T-helper 17 cell (primary cell): ENCODE results near the gene THOC2. TPM values are rescaled to one million over a fixed set of nuclear protein-coding genes. Genes with fewer than 3 reads are reported as not detected.
A peak's percentile ranks its signal among the peaks of the same experiment; 100 is the strongest.
"Not testable (repeated sequence)": the region's sequence is repeated elsewhere in the genome, so short reads cannot be mapped to it uniquely, and the experiment has no call there.

Experiments used
- ATAC-seq: fragments of 150-1000 bp; cut with Tn5 transposase; 2 replicates; pipeline ENCODE4 v1.10.0; 2021; ENCODE audit warnings: mild to moderate bottlenecking, moderate library complexity
- DNase-seq, 3 donors: peaks; one replicate each; pipeline versions ENCODE4 v3.0.0 to v3.0.0-alpha.2; 2020 to 2021
- H3K9me3 ChIP-seq: one replicate; pipeline ENCODE4 v1.7.0; 2013; ENCODE audit warnings: low read length, mild to moderate bottlenecking; ENCODE audit not compliant: control insufficient read depth, poor library complexity, severe bottlenecking
- H3K27ac Mint-ChIP-seq: one replicate; pipeline ENCODE4 v1.8.0; 2022; ENCODE audit warnings: mild to moderate bottlenecking, moderate library complexity, mixed read lengths
- H3K27me3 Mint-ChIP-seq: one replicate; pipeline ENCODE4 v1.8.0; 2022; ENCODE audit warnings: mixed read lengths
- H3K36me3 Mint-ChIP-seq: one replicate; pipeline ENCODE4 v1.8.0; 2022; ENCODE audit warnings: low read depth, mixed read lengths
- H3K4me1 Mint-ChIP-seq: one replicate; pipeline ENCODE4 v1.8.0; 2022; ENCODE audit warnings: mild to moderate bottlenecking, mixed read lengths
- H3K4me3 Mint-ChIP-seq: one replicate; pipeline ENCODE4 v1.8.0; 2022; ENCODE audit warnings: mild to moderate bottlenecking, moderate library complexity, mixed read lengths
- total RNA-seq, 4 donors: library from RNA in 2 of 4; stranded (reverse) in 2 of 4; gene quantifications; one replicate each; pipeline ENCODE4 v1.2.3 and lab custom pipeline; 2022 to 2026

THOC2 gene
- total RNA-seq, 2 donors from 2014 or later, result 79.9 to 86.2 TPM

- H3K4me1 Mint-ChIP-seq, ATAC-seq, DNase-seq, H3K27ac Mint-ChIP-seq, H3K4me3 Mint-ChIP-seq, H3K27me3 Mint-ChIP-seq, H3K9me3 ChIP-seq, H3K36me3 Mint-ChIP-seq: not testable (repeated sequence)
These were observed 158.8 kb downstream of the THOC2 start for GRCh38 chrX:123574027-123574426.

- H3K27ac Mint-ChIP-seq, result no peak overlapping the region
- H3K9me3 ChIP-seq, result no peaks in the 10 kb centered on the region
- peaks cover 2% of the 10 kb centered on the region for H3K36me3 Mint-ChIP-seq
- ATAC-seq (no peak), DNase-seq (no peak)
- H3K4me3 Mint-ChIP-seq, result no peak overlapping the region
- H3K4me1 Mint-ChIP-seq, result no peaks in the 10 kb centered on the region
- H3K27me3 Mint-ChIP-seq, result no peaks in the 10 kb centered on the region
These were observed 162.8 kb downstream of the THOC2 start for GRCh38 chrX:123570011-123570590.

- H3K4me1 Mint-ChIP-seq, result no peaks in the 10 kb centered on the region
- DNase-seq, result no peak
- H3K9me3 ChIP-seq, result no peaks in the 10 kb centered on the region
- no peaks in the 10 kb centered on the region for H3K27me3 Mint-ChIP-seq
- no peak overlapping the region for H3K27ac Mint-ChIP-seq
- H3K36me3 Mint-ChIP-seq, result peaks cover 4% of the 10 kb centered on the region
- no peak overlapping the region for H3K4me3 Mint-ChIP-seq
- ATAC-seq, result no peak
These were observed 169.7 kb downstream of the THOC2 start for GRCh38 chrX:123563167-123563566.

- Mint-ChIP-seq H3K4me3 (no peak overlapping the region), H3K36me3 (peaks cover 4% of the 10 kb centered on the region), H3K27me3 (no peaks in the 10 kb centered on the region), H3K4me1 (no peaks in the 10 kb centered on the region), H3K27ac (no peak overlapping the region)
- no peaks in the 10 kb centered on the region for H3K9me3 ChIP-seq
- ATAC-seq (no peak), DNase-seq (no peak)
These were observed 170.3 kb downstream of the THOC2 start for GRCh38 chrX:123562342-123563146.

- ATAC-seq (no peak), DNase-seq (no peak)
- Mint-ChIP-seq H3K27ac (no peak overlapping the region), H3K4me3 (no peak overlapping the region), H3K27me3 (no peaks in the 10 kb centered on the region), H3K36me3 (peaks cover 4% of the 10 kb centered on the region), H3K4me1 (no peaks in the 10 kb centered on the region)
- H3K9me3 ChIP-seq, result no peaks in the 10 kb centered on the region
These were observed 171.2 kb downstream of the THOC2 start for GRCh38 chrX:123561439-123562215.

GRCh38 chrX:123550829-123551228 lies 182.0 kb downstream of the THOC2 start:
- ATAC-seq (no peak), DNase-seq (no peak)
- Mint-ChIP-seq H3K4me3 (peak overlapping the region; percentile 39), H3K27ac (no peak overlapping the region), H3K27me3 (no peaks in the 10 kb centered on the region), H3K36me3 (peaks cover 2% of the 10 kb centered on the region), H3K4me1 (no peaks in the 10 kb centered on the region)
- no peaks in the 10 kb centered on the region for H3K9me3 ChIP-seq

Other genes with a start within 250 kb of the THOC2 start
- gene XIAP, start 127.0 kb upstream of the THOC2 start, total RNA-seq, result 10 to 100 TPM; 24.7 to 27.3 TPM
- gene STAG2, start 228.7 kb upstream of the THOC2 start, total RNA-seq, result 10 to 100 TPM; 77.2 to 81.3 TPM